ELR (cell line): ENCODE measurements around the gene SNRNP25.

ENCODE experiments used
- DNase-seq: peaks from one replicate; pipeline ENCODE4 v3.0.0-alpha.2; 2015; ENCODE audit warnings: low read depth

SNRNP25 gene

DNA sequence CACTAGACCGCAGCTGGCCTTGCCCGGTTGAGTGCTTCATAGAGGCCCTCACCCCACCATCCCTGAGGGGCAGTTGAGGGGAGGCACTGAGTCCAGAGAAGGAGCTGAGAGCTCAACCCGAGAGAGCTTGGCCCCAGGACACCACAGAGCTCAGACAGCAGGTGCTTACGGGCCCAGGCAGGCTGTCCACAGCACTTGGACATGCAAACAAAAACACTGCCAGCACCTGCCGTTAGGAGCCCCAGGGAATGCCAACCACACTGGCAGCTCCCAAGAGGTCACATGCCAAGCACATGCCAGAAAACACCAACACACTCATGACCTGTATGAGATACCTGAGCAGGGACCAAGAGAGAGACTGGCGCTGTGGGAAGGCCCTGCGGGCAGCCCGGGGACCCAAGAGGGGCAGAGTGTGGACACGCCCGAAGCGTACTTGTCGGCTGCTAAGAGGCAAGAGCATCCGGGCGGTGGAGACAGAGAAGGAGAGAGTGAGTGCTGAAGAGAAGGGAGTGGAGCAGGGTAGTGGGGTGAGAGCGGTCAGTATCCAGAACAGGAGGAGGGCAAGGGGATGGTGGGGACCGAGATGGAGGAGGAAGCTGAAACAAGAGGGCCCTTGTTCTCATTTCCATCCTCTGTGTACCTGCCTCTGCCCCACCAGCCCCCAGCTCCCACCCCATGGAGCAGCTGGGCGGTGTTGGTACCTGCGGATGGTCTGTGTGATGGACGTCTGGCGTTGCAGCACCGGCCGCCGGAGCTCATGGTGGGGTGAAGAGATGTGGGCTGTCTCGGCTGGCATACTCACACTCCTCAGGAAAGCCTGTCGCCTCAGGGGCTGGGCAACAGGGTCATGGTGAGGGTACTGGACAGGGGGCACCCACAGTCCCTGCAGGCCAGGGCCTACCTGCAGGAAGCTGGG is 10.6 kb downstream of the SNRNP25 start:
- DNase-seq = no peak

DNA sequence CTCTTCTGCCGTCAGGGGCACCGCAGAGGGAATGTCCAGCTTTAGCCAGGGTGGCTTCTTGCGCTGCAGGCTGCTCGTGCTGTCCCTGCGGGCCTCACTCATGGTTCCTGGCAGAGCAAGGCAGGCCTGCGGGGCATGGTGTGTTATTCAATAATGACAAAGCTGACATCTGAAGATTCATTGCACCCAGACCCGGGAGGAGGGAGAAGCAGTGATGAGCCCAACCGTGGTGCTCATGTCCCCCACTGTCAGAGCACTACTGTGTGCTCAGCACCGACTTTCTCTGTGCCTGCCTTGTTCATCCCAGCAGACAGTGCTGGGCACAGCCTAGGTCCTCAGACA is 11.3 kb downstream of the SNRNP25 start:
- no peak for DNase-seq

DNA sequence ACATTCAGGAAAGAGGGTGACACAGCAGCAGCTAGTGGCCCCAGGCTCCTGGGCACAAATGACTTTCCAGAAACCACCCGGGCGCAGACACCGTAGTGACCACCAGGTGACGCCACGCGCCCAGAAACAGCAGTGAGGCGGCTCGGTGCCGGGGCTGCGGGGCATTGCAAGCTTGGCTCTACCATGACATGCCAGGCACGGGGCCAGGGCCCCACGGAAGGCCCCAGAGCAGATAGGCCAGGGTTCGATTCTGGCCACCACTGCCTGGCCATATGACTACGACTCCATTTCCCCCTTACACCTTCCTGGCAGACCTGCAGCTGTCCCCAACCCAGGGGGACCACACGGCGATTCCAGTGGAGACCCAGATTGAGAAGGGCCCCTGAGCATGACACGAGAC is 12.1 kb downstream of the SNRNP25 start:
- peak; percentile 78 for DNase-seq

DNA sequence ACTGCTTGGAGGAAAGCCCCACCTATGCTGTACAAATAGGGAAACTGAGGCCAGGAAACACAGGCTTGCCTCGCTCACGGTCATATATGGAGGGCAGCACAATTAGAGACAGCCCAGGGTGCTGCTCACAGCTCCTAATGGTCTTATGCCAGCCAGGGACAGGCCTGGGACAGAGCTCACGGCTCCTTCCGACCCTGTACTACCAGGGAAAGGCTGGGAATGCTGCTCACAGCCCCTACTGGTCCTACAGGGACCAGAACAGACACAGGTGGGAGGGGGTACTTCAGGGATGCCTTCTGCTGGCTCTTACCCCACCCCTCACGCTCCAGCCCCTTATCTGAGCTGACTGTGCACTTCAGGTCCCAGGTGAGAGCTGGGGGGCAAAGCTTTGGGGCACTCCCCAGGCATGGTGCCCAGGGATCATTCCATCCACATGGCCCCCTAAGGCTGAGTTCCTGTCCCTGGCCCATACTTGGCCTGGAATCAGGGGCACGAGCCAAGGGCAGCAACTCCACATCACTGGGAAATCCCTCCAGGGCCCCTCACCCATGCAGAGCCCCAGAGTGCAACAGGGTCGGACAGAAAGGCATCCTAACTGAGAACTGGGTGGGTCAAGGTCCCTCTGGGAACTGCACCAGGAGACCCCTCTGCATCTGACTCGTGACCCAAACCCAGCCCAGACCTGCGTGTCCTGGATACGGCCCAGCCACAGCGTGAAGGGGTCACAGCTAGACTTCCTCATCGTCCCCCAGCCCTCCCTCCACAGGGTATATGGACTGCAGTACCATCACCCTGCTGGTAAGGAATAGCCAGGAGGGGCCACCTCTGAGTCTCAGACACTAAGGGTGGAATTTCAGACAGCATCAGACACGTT is 12.9 kb downstream of the SNRNP25 start:
- no peak for DNase-seq

DNA sequence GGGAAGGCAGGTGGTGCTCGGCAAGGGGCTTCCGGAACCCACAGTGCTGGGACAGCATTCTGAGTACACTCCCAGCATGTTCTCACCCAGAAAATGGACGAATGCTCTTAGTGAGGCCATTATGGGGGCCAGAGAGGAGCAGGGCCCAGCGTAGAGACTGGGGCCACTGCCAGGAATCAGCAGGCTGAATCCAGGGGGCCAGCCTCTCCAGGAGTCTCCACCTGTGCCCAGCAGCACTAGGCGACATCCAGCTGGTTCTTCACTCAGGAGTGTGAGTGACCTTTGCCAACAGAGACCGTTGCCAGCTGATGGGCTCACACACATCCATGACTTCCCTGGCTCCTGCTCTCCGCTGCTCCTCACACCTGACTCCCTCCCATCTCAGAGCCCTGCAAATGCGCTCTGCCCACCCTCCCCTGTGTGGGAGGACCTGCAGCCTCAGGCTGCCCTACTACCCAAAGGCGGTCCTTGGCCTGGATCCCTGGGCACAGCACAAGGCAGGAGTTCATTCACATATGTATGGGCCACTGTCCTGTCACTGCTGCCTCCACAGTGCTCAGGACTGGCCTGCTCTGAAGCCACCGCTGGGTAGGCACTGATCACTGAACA is 13.7 kb downstream of the SNRNP25 start:
- no peak for DNase-seq

DNA sequence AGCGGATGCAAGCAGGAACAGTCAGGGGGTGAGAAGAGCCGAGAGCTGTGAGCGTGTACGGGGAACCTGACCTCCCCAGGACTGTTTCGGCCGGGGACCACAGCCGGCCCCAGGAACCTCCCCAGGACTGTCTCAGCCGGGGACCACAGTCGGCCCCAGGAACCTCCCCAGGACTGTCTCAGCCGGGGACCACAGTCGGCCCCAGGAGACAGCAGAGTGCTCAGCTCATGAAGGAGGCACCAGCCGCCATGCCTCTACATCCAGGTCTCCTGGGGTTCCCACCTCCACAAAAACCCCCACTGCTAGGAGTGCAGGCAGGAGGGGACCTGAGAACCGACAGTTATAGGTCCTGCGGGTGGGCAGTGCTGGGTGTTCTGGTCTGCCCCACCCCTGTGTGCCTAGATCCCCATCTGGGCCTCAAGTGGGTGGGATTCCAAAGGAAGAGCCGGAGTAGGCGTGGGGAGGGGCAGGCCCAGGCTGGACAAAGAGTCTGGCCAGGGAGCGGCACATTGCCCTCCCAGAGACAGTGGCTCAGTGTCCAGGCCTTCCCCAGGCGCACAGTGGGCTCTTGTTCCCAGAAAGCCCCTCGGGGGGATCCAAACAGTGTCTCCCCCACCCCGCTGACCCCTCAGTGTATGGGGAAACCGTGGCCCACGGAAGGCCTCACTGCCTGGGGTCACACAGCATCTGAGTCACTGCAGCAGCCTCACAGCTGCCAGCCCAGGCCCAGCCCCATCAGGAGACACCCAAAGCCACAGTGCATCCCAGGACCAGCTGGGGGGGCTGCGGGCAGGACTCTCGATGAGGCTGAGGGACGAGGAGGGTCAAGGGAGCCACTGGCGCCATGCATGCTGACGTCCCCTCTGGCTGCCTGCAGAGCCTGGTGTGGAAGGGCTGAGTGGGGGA is 14.5 kb downstream of the SNRNP25 start:
- DNase-seq = peak; percentile 56

DNA sequence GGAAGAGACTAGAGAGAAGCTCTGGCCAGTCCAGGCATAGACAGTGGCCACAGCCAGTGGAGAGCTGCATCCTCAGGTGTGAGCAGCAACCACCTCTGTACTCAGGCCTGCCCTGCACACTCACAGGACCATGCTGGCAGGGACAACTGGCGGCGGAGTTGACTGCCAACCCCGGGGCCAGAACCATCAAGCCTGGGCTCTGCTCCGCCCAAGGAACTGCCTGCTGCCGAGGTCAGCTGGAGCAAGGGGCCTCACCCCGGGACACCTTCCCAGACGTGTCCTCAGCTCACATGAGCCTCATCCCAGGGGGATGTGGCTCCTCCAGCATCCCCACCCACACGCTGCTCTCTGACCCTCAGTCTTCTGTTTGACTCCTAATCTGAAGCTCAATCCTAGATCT is 15.6 kb downstream of the SNRNP25 start:
- DNase-seq = no peak

DNA sequence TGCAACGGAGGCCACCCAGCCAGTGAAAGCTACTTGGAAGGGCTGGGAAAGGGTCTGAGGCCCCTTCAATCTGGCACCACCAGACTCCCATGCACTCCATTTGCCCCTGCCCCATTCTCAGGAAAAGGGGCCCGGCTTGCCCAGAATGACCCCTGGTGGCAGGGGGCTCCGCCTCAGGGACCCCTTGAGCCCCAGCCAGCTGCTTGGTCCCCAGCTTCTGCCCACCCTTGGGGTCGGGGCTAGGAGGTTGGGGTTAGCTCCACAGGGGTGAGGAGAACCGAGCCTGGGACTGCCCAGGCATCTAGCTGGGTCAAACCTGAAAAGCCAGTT is 17.5 kb downstream of the SNRNP25 start:
- no peak for DNase-seq

DNA sequence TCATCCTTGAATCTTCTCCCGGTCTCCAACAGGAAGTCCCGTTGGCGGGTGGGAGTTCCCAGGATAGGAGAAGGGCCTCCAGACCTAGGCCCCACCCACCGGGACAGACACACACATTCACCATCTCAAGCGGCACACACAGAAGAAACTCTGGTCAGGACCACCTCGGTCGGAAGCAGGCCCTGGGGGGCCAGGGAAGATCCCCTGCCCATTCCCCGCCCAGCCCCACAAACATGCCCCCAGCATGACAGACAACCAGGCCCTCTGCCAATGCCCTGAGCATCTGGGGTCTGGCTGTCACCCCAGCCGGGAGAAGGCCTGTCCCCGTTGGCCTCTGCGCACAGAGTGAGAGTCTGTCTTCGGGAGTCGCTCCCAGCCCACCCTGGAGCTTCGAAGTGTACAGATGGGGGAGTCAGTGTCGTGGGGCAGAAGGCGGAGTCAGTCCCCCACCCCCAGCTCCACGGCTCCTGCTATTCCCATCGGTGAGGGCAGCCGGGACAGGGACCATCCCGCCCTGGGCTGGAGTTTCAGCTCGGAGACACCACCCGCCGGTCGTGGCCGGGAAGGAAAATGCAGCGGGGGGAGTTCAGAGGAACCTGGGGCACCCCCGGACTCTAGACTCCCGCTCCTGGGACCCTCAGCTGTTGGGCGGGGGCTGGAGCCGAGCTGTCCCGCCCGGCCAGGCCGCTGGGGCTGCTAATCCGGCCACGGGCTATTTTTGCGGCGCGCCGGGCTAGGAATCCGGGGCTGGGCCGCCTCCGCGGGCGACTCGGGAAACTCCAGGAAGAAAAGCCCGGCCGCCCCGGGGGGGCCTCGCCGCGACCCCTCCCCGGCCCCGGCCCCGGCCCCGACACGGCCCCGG is 18.1 kb downstream of the SNRNP25 start:
- DNase-seq = peak; percentile 87

DNA sequence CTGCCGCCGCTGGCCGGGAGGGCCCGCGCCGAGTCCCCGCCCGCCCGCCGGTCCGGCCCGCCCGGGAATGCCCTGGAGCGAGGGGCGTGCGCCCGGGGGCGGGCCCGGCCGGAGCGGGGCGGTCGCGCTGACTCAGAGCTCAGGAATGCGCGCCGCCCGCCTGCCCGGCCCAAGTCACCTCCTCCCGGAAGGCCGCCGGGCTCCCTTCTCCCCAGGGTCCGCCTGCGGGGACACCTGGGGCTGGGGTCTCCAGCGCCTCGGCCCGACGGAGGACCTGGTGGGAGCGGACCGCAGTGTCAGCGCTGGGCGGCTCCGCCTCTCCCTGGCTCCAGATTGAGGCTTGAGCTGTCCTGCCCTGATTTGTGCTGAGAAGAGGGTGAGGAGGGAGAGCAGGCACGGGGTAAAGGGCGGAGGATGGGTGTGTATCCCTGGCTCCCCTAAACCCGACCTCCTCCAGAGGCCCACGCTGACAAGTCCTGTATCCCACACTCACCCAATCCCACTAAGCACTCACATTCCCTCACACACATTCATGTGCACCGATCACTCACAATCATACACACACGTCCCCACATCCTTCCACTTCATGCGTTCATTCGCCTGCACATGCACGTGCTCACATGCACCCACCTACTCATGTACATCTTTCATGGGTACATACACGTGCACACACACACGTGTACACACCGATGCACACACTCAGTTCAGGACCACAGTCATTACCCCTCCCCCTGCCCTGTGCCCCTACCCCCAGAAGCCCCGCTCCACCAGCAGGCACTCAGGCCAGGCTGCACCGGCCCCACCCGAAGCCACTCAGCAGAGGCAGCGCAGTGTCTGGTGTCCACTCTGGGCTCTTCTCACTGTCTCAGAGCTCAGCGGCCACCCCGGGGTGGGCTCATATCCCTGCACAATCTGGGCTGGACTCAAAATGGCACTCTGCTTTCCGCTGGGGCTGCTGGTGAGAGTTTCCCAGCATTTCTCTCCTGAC is 19.2 kb downstream of the SNRNP25 start, which contains the start of gene RHBDF1:
Gene RHBDF1 (minus strand): TSS at position 71 of the 988 bp plus-strand sequence. CDS start 7,616 bp downstream, outside the sequence.
- peak; percentile 67 for DNase-seq

DNA sequence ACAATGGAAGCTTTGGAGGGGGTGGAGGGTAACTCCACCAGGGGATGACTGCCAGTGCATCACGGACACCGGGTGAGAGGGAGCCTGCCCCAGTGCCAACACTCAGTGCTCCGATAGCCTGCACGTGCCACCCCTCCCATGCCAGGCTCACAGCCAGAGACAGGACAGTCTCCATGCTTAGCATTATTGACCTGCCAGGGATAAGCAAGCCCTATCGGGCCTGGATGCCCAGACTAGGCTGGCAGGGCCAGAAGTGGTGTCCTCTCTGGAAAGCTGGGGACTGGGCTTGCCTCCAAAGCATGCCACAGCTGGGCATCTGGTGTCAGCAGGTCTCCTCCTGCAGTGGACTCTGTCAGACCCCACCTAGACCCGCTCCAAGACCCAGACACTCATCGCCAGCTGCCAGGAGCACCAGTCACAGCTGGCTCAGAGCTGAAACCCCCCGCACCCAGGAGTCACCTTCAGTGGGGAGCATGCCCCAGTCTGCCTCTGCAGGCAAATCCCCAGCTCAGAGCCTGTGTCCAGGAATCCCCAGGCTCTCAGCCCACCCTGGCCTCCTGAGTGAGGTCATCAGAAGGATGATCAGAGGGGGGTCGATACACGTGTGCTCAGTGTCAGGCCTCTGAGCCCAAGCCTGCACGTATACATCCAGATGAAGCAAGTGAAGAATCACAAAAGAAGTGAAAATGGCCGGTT is 20.6 kb downstream of the SNRNP25 start:
- no peak for DNase-seq

DNA sequence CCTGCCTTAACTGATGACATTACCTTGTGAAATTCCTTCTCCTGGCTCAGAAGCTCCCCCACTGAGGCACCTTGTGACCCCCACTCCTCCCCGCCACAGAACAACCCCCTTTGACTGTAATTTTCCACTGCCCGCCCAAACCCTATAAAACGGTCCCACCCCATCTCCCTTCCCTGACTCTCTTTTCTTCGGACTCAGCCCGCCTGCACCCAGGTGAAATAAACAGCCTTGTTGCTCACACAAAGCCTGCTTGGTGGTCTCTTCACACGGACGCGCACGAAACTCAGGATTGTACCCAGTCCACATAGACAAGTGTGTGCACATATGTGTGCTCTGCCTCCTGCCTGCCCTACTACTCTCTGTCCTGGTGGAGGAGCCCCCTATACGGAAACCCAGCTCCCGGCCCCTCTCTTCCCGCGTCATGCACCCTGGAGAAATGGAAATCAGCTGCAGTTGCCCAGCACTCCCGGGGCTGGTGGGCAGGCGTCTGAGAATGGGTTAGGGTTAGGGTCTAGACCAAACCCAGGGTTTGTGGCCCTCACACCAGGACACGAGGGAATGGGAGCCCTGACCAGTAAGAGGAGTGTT is 21.2 kb downstream of the SNRNP25 start:
- DNase-seq = no peak

DNA sequence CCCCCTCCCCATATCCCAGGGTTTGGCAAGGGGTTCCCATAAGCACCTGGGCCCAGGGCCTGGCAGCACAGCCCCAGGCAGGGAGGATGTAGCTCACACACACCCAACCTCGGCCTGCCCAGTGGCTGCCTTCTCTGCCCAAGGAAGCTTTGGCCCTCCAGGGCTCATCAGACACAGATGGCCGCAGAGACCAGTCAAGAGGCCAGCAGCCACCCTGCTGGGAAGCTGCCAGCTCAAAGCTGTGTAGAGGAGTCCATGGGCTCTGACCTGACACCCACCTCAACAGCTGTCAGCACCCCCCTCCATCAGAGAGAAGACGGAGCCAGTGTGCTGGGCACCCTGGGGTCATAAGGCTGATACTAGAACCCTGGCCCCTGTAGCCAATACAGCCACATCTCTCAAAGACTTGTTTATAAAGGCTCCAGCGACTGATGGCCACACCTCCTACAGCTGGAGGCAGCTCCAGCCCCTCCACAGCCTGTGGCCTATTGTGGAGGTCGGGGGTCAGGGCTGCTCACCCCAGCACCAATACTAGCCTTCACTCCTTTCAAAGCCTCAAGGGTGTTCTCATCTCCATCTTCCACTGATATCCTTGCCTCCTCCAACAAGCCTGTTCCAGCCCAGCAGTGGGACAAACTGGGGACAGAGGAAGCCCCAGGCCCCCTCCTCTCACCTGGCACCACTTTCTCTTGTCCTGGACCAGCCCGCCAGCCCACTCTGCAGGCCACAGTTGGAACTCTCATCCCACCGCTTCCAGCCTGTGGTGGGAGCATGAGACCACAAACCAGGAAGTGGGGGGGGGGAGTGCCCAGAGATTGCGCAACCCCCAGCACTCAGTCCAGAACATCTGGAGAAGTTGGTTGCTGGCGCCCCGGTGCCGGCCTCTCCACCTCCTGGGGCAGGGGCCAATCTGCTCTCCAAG is 22.2 kb downstream of the SNRNP25 start:
- DNase-seq = peak; percentile 84

DNA sequence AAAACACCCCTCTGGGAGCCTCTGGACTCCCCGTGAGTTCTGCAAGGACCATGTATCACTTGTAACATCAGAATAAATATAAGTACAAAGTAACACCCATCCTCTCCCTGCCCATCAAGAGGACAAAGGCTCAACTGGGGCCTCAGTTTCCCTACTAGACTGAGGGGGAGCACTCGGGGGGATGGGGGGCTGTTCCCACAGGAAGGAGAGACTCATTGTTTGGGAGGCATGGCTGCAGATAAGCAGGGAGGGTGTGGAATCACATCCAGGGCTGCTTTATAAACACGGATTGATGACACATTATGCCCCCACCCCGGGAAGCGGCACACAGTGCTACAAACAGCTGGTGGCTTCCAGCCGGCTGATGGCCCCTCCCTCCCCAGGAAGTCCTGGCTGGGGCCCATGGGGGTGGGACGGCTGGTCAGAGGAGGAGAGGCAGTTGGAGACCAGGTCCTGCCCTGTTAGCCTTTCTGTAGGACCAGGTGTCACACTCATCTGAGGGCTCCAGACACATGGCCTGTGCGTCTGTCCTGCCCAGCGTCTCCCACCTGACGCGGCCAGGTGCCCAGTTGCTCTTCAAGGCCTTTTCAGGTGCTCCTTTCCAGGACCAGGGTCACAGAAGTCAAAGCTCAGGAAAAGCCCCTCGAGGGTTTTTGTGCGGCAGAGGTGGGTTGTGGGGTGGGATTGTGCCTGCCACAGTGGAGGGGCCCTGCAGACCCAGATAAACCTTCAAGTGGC is 23.1 kb downstream of the SNRNP25 start:
- peak; percentile 92 for DNase-seq

DNA sequence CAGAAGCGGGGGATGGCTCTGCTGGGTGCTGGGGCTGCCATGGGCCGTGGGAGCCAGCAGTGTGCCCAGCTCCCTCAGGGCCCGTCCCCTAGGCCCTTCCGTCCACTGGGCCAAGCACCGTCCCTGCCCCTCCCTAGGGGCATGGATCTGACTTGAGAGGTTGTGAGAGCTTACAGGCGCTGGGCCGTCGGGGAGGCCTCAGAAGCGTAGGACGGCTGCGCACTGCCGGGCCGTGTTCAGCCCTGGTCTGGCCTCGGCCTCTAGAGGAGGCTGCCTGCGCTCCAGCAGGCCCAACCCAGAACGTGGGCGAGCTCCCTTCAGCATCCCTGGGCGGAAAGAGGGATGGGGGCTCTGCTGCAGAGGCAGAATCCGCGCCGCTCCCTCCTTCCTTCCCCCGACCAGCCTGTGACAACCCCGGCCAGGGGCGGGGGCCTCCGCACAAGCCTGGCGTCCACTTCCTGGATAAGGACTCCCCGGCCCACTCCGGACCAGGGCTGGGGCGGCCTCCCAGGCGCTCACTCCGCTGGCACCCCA is 23.7 kb downstream of the SNRNP25 start:
- peak; percentile 70 for DNase-seq

DNA sequence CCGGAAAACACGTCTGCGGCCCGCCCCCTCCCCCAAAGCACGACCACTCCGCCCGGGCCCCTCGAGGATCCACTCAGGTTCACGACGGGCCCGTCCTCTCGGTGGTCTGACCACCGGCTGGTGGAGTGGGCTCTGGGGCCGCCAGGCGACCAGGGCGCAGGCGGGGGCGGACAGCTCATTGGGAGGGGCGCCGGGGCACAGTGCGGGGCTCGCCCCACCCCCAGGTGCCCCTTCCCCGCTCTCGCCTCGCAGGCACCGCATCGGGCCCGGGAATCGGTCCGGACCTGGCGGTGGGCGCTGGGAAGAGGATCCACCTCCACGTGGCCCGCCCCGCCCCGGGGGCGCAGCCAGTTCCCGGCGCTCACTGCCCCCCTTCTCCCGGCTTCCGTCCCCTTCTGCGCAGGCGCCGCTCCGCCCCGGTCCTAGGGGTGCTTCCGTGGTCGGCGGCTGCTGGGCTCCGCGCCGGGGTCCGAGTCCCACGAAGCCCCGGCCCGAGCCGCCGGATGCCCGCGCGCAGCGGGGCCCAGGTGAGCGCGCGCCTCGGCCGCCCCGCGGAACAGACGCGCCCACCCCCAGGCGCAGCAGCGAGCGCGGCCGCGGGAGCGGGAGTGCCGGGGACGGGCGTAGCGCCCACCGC is 24.3 kb downstream of the SNRNP25 start, which contains the start of gene MPG:
Gene MPG (plus strand): TSS at position 419 of the 637 bp plus-strand sequence. CDS start 85 bp downstream, at position 504.
- peak; percentile 82 for DNase-seq
